Esophagus squamous epithelium (tissue), 4 donors: ENCODE data around the gene ZMYM2.

Source experiments
- POLR2A ChIP-seq, 4 donors: fragments of 450-650 bp; IDR thresholded peaks; one replicate each; pipeline ENCODE4 v1.6.1; 2017; ENCODE audit warnings: antibody characterized with exemption in 4 of 4, mild to moderate bottlenecking in 4 of 4, moderate library complexity in 3 of 4
- TF ChIP-seq, protein P1 (sequence below), 6 experiments: fragments of 450-650 bp in 4 of 6; fragments of 200-600 bp in 2 of 6; sonication (generic) in 2 of 6; IDR thresholded peaks; one replicate each; pipeline ENCODE4 v1.5.1; 2016 to 2019; ENCODE audit warnings: antibody characterized with exemption in 6 of 6, mild to moderate bottlenecking in 4 of 6, moderate library complexity in 4 of 6

DNA sequence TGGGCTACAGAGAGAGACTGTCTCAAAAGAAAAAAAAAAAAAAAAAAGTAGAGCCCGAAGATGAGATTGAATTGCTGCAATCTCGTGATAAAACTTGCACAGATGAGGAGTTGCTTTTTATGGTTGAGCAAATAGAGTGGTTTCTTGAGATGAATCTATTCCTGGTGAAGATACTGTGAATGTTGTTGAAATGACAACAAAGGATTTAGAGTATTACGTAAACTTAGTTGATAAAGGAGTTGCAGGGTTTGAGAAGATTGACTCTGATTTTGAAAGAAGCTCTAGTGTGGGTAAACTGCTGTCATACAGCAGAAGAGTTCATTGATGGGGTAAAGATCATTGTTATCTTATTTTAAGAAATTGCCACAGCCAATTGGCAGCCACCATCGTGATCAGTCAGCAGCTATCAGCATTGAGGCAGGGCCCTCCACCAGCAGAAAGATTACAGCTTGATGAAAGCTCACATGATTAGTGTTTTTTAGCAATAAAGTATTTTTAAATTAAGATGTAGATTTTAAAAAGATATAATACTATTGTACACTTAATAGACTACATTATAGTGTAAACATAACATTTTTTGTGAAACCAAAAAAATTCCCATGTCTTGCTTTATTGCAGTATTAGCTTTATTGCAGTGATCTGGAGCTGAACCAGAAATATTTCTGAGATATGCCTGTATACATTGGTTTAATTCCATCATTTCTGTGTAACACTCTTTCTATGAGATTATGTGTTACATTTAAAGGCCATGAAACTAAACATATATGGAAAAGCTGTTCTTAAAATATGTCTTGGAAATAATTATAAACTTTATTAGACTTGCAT, 43.1 kb downstream of the ZMYM2 start:
- TF ChIP-seq, protein P1, sequence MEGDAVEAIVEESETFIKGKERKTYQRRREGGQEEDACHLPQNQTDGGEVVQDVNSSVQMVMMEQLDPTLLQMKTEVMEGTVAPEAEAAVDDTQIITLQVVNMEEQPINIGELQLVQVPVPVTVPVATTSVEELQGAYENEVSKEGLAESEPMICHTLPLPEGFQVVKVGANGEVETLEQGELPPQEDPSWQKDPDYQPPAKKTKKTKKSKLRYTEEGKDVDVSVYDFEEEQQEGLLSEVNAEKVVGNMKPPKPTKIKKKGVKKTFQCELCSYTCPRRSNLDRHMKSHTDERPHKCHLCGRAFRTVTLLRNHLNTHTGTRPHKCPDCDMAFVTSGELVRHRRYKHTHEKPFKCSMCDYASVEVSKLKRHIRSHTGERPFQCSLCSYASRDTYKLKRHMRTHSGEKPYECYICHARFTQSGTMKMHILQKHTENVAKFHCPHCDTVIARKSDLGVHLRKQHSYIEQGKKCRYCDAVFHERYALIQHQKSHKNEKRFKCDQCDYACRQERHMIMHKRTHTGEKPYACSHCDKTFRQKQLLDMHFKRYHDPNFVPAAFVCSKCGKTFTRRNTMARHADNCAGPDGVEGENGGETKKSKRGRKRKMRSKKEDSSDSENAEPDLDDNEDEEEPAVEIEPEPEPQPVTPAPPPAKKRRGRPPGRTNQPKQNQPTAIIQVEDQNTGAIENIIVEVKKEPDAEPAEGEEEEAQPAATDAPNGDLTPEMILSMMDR (IDR thresholded peaks at IDR 0.05) = no peak
- no peak for TF ChIP-seq POLR2A (IDR thresholded peaks at IDR 0.05)
